GM19023 (cell line): ENCODE results near the gene GSG1L.

Experiments
- ATAC-seq: cut with Tn5 transposase; IDR thresholded peaks from one replicate; pipeline ENCODE4 v1.9.1; 2021; ENCODE audit warnings: mild to moderate bottlenecking, moderate library complexity; ENCODE audit not compliant: unreplicated experiment

GSG1L gene

GRCh38 chr16:28067604-28068379, 4.3 kb upstream of the GSG1L start:
- no peak for ATAC-seq

GRCh38 chr16:28064706-28065249, 1.3 kb upstream of the GSG1L start:
- no peak for ATAC-seq

- ATAC-seq: no peak
Observed at GRCh38 chr16:28064150-28064549, 636 bp upstream of the GSG1L start.

- no peak for ATAC-seq
Observed at GRCh38 chr16:28062847-28063521, 530 bp downstream of the GSG1L start.

GRCh38 chr16:28062261-28062846, 1.2 kb downstream of the GSG1L start:
- no peak for ATAC-seq

GRCh38 chr16:28061352-28062101, 2.0 kb downstream of the GSG1L start:
- ATAC-seq: no peak

- no peak for ATAC-seq
Observed at GRCh38 chr16:28059841-28060575, 3.5 kb downstream of the GSG1L start.

- ATAC-seq: no peak
Observed at GRCh38 chr16:28058839-28059589, 4.5 kb downstream of the GSG1L start.

- ATAC-seq: no peak
Observed at GRCh38 chr16:28057949-28058348, 5.6 kb downstream of the GSG1L start.

GRCh38 chr16:28053461-28053860, 10.1 kb downstream of the GSG1L start:
- ATAC-seq: no peak

GRCh38 chr16:28052274-28053128, 11.0 kb downstream of the GSG1L start:
- no peak for ATAC-seq

- no peak for ATAC-seq
Observed at GRCh38 chr16:28051486-28051885, 12.0 kb downstream of the GSG1L start.

GRCh38 chr16:28042811-28043210, 20.7 kb downstream of the GSG1L start:
- no peak for ATAC-seq

GRCh38 chr16:28041615-28042014, 21.9 kb downstream of the GSG1L start:
- no peak for ATAC-seq

- no peak for ATAC-seq
Observed at GRCh38 chr16:28040039-28040438, 23.5 kb downstream of the GSG1L start.

GRCh38 chr16:28039493-28039892, 24.0 kb downstream of the GSG1L start:
- ATAC-seq: no peak

- no peak for ATAC-seq
Observed at GRCh38 chr16:28038409-28038808, 25.1 kb downstream of the GSG1L start.

- no peak for ATAC-seq
Observed at GRCh38 chr16:28035866-28036393, 27.6 kb downstream of the GSG1L start.

- no peak for ATAC-seq
Observed at GRCh38 chr16:28033870-28034269, 29.6 kb downstream of the GSG1L start.
